ENCODE results near the gene ZNF195. TPM values are rescaled to one million over a fixed set of nuclear protein-coding genes. Genes with fewer than 3 reads are reported as not detected.
"Not testable (repeated sequence)": the region's sequence is repeated elsewhere in the genome, so short reads cannot be mapped to it uniquely, and the experiment has no call there.

Gene ZNF195
- total RNA-seq (2021), result 11.4 and 13.4 TPM in 2 replicates
- percentile 73 among the genes with signal in this experiment for Bru-seq, nascent RNA
- BruChase-seq, experiment 1, labeled RNA remaining after a 2-hour chase, result percentile 69 among the genes with signal in this experiment
- percentile 66 among the genes with signal in this experiment for BruChase-seq, experiment 2, labeled RNA remaining after a 6-hour chase
- long read RNA-seq, transcript ZNF195-204 (4 exons, 2,970 nt), result major isoform, 5 of 9 reads
- long read RNA-seq, partial matches to known transcripts, result 0 of 9 reads
- long read RNA-seq, other reads (novel, unspliced or antisense), result 2 of 9 reads

DNA sequence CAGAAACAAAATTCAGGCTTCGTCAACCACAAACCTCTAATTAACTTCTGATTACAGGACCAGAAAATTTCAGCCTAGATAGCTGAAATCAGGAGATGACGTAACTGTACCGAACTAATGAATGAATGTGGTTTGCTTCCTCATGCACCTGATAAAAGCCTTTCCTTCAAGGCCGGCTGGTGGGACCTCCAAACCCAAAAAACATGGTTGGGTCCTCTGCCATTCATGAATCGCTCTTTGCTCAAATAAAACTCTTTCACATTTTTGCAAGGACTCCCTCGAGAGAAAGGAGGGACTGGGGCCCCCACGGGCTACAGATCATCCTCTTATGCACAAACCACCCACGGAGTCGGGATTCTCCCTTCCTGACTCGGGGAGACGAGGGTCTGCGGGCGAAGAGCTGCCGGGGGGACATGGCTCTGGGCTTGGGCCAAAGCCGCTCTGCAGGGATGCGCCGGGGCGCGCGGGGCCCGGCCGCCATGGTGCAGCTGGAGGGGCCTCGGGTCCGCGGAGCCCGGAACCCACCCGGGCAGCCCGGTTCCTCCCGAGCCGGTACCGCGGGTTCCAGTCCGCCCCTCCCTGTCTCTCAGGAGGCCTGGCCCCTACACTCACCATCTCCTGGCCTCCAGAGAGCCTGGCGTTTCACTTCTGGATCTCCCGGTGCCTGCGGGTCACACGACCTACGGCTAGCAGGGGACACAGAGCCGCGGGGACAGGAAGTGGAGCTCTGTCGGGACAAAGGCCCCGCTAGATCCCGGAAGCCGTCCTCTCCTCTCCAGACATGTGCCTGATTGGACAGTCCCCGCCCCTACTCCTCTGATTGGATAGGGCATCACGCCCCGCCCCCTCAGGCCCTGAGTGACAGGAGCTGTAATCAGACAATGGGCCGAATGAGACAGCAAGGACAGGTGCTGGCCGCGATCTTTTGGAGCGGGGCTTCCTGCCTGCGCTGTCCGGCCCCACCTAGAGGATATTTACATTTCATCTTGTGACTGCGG is at the start of gene ZNF195:
Gene ZNF195 (minus strand): TSS at position 721 of the 998 bp plus-strand sequence. CDS start 106 bp downstream, at position 615.
- Histone ChIP-seq H3K4me1 (replicated peaks; ENCODE audit: insufficient read depth) (no peaks in the 10 kb centered on the region), H3K4me2 (peak within 1 kb of the TSS; percentile 88), H3K27me3 (ENCODE audit: insufficient read depth, low read depth) (no peaks in the 10 kb centered on the region), H3K9me3 (ENCODE audit: insufficient read depth, low read depth) (peaks cover 8% of the 10 kb centered on the region; the same call in 1 of the 2 replicates), H3K27ac (no peak within 1 kb of the TSS), H3K79me2 (ENCODE audit: low read depth) (peaks cover 29% of the 10 kb centered on the region), H3F3A (ENCODE audit: insufficient read depth, low read depth) (no peaks in the 10 kb centered on the region), H4K20me1 (ENCODE audit: insufficient read depth) (no peaks in the 10 kb centered on the region), H3K9me2 (ENCODE audit: insufficient read depth) (no peaks in the 10 kb centered on the region), H3K4me3 (peak within 1 kb of the TSS; percentile 92), H3K36me3 (ENCODE audit: low read depth) (peaks cover 23% of the 10 kb centered on the region), H2AFZ (peak within 1 kb of the TSS; percentile 91)
- peak; percentile 89 to 93 for DNase-seq
- ChIA-PET POLR2A (ENCODE audit: unreplicated experiment) (interaction anchor here (0.6 kb wide), 1 partner anchor 527 kb away, joined by 3 read pairs; no protein-coding TSS in a partner anchor), CTCF (interaction anchor here (0.6 to 0.7 kb wide), 2 partner anchors 30 to 44 kb away, joined by 3 to 5 read pairs; no protein-coding TSS in a partner anchor)
- TF ChIP-seq, protein P1, sequence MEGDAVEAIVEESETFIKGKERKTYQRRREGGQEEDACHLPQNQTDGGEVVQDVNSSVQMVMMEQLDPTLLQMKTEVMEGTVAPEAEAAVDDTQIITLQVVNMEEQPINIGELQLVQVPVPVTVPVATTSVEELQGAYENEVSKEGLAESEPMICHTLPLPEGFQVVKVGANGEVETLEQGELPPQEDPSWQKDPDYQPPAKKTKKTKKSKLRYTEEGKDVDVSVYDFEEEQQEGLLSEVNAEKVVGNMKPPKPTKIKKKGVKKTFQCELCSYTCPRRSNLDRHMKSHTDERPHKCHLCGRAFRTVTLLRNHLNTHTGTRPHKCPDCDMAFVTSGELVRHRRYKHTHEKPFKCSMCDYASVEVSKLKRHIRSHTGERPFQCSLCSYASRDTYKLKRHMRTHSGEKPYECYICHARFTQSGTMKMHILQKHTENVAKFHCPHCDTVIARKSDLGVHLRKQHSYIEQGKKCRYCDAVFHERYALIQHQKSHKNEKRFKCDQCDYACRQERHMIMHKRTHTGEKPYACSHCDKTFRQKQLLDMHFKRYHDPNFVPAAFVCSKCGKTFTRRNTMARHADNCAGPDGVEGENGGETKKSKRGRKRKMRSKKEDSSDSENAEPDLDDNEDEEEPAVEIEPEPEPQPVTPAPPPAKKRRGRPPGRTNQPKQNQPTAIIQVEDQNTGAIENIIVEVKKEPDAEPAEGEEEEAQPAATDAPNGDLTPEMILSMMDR (conservative IDR thresholded peaks at IDR 0.05), result no peak
- no peak for TF ChIP-seq EZH2 (IDR thresholded peaks at IDR 0.05; ENCODE audit: low read depth)
- BruUV-seq (replicated peaks), result TSS peak; percentile 51
- intact Hi-C loops (cut with micrococcal nuclease; ENCODE audit: unreplicated experiment), result no loop called here

DNA sequence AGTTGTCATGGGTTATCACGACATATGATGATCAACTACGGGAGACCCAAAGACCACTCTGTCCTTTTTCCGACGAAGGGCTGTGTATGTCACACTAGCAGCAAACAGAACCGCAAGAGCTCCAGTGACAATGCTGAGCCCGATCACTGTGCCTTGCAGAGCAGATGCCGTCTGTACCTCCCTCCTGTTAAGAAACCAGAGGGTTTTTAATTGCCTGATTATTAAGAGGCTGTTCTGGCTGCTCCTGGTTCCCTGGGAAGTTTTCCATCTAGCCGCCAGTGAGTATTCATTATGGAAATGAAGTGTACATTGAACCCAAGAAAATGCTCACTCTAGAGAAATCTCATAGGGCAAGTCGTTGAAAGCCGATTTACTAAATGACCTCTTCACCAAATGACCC is 49.1 kb upstream of the ZNF195 start:
- H3K79me2 ChIP-seq (ENCODE audit: low read depth); H3K4me3 ChIP-seq; H3K36me3 ChIP-seq (ENCODE audit: low read depth); POLR2A ChIA-PET (ENCODE audit: unreplicated experiment); H3F3A ChIP-seq (ENCODE audit: insufficient read depth, low read depth); H3K4me2 ChIP-seq; DNase-seq; H3K9me3 ChIP-seq (ENCODE audit: insufficient read depth, low read depth); H3K27me3 ChIP-seq (ENCODE audit: insufficient read depth, low read depth); H4K20me1 ChIP-seq (ENCODE audit: insufficient read depth); intact Hi-C loops (cut with micrococcal nuclease; ENCODE audit: unreplicated experiment); H3K27ac ChIP-seq; CTCF ChIA-PET; BruUV-seq (replicated peaks); H2AFZ ChIP-seq; H3K4me1 ChIP-seq (replicated peaks; ENCODE audit: insufficient read depth); H3K9me2 ChIP-seq (ENCODE audit: insufficient read depth): not testable (repeated sequence)

DNA sequence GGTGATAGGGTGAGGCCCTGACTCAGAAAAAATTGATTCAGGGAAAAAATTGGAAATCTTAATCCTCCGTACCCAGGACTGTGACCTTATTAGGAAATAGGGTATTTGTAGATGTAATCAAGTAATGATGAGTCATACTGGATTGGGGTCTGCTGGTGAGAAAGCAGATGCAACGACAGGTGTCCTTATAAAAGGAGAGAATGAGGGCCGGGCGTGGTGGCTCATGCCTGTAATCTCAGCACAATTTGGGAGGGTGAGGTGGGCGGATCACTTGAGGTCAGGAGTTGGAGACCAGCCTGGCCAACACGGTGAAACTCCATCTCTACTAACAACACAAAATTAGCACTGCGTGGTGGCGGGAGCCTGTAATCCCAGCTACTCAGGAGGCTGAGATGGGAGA is 47.6 kb upstream of the ZNF195 start:
- H4K20me1 ChIP-seq (ENCODE audit: insufficient read depth); H3K36me3 ChIP-seq (ENCODE audit: low read depth); BruUV-seq (replicated peaks); CTCF ChIA-PET; POLR2A ChIA-PET (ENCODE audit: unreplicated experiment); H3K4me1 ChIP-seq (replicated peaks; ENCODE audit: insufficient read depth); H2AFZ ChIP-seq; H3K9me3 ChIP-seq (ENCODE audit: insufficient read depth, low read depth); H3K27me3 ChIP-seq (ENCODE audit: insufficient read depth, low read depth); H3K9me2 ChIP-seq (ENCODE audit: insufficient read depth); H3F3A ChIP-seq (ENCODE audit: insufficient read depth, low read depth); H3K4me2 ChIP-seq; intact Hi-C loops (cut with micrococcal nuclease; ENCODE audit: unreplicated experiment); H3K27ac ChIP-seq; H3K79me2 ChIP-seq (ENCODE audit: low read depth); DNase-seq; H3K4me3 ChIP-seq: not testable (repeated sequence)

DNA sequence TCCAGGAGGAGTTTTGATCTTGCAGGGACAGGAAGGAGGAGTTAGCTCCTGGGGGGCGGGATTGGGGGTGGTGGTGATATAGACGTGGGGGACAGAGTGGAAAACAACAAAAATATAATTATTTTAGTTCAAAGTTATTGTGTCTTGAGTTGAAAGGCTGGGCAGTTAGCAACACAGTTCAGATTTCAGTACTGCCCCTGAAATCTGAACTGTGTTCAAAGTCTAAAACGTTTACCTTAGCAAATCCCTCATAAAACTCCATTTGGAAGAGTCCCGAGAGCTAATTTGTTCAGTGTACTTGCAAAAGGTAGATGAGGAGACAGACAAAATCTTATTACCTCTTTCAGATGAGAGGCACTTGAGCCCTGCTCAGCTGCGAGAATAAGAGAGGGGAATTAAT is 45.0 kb upstream of the ZNF195 start:
- H3K27me3 ChIP-seq (ENCODE audit: insufficient read depth, low read depth); DNase-seq; H3K9me3 ChIP-seq (ENCODE audit: insufficient read depth, low read depth); H2AFZ ChIP-seq; H3K9me2 ChIP-seq (ENCODE audit: insufficient read depth); H3F3A ChIP-seq (ENCODE audit: insufficient read depth, low read depth); CTCF ChIA-PET; H3K36me3 ChIP-seq (ENCODE audit: low read depth); BruUV-seq (replicated peaks); H3K4me3 ChIP-seq; H3K27ac ChIP-seq; H4K20me1 ChIP-seq (ENCODE audit: insufficient read depth); H3K79me2 ChIP-seq (ENCODE audit: low read depth); intact Hi-C loops (cut with micrococcal nuclease; ENCODE audit: unreplicated experiment); H3K4me1 ChIP-seq (replicated peaks; ENCODE audit: insufficient read depth); POLR2A ChIA-PET (ENCODE audit: unreplicated experiment): not testable (repeated sequence)
- peak overlapping the region; percentile 71; the same call in 1 of the 2 replicates for H3K4me2 ChIP-seq

DNA sequence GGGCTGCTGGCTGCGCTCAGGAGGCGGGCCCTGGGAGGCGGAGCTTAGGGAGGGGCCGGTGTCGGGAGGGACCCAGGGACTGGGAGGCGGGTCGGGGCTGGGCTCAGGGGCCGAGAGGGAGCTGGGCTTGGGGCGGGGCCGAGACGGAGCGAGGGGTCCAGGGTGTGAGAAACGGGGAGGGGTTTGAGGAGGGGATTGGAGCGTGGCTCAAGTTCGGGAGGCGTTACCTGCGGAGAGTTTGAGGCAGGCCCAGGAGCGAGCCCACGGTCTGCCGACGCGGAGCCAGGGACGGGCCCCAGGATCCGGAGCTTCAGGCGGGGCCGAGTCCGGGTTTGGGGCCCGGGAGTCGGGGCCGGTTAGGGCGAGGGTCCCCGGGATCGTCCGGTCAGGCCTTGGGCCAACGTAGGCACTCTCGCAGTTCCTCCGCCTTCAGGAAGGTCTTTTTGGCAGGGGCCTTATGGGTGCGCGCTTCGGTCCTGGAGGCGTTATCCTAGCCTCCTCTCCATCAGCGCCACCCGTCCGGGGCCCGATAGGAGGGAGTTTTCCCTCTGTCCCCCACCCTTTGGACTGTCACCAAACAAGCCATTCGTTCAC is 44.3 kb upstream of the ZNF195 start:
- TSS peak; percentile 22 for BruUV-seq (replicated peaks)
- peak overlapping the region; percentile 70; the same call in 1 of the 2 replicates for H2AFZ ChIP-seq
- DNase-seq; H3K36me3 ChIP-seq (ENCODE audit: low read depth); intact Hi-C loops (cut with micrococcal nuclease; ENCODE audit: unreplicated experiment); H3K4me1 ChIP-seq (replicated peaks; ENCODE audit: insufficient read depth); H3K9me2 ChIP-seq (ENCODE audit: insufficient read depth); H3F3A ChIP-seq (ENCODE audit: insufficient read depth, low read depth); H3K9me3 ChIP-seq (ENCODE audit: insufficient read depth, low read depth); H3K27ac ChIP-seq; H3K79me2 ChIP-seq (ENCODE audit: low read depth); H4K20me1 ChIP-seq (ENCODE audit: insufficient read depth); H3K27me3 ChIP-seq (ENCODE audit: insufficient read depth, low read depth): not testable (repeated sequence)
- CTCF ChIA-PET, result interaction anchor here (0.6 kb wide), 1 partner anchor 44 kb away, joined by 3 read pairs; no protein-coding TSS in a partner anchor
- peak overlapping the region; percentile 59; the same call in 1 of the 2 replicates for H3K4me3 ChIP-seq
- POLR2A ChIA-PET (ENCODE audit: unreplicated experiment), result interaction anchor here (0.6 kb wide), 1 partner anchor 304 kb away, joined by 5 read pairs; no protein-coding TSS in a partner anchor
- peak overlapping the region; percentile 71 for H3K4me2 ChIP-seq

All from PC-9 (cell line).